GM18505 (cell line): ENCODE measurements around the gene LDLRAD3.
"Not testable (repeated sequence)": the region's sequence is repeated elsewhere in the genome, so short reads cannot be mapped to it uniquely, and the experiment has no call there.

ENCODE experiments used
- ATAC-seq: cut with Tn5 transposase; IDR thresholded peaks from one replicate; pipeline ENCODE4 v1.9.1; 2021; ENCODE audit not compliant: unreplicated experiment
- POLR2A ChIP-seq: IDR thresholded peaks from 4 replicates; pipeline ENCODE4 v1.6.1; 2011; ENCODE audit warnings: borderline replicate concordance; ENCODE audit not compliant: insufficient read depth, insufficient read length; ENCODE audit errors: extremely low read depth

The LDLRAD3 gene

DNA sequence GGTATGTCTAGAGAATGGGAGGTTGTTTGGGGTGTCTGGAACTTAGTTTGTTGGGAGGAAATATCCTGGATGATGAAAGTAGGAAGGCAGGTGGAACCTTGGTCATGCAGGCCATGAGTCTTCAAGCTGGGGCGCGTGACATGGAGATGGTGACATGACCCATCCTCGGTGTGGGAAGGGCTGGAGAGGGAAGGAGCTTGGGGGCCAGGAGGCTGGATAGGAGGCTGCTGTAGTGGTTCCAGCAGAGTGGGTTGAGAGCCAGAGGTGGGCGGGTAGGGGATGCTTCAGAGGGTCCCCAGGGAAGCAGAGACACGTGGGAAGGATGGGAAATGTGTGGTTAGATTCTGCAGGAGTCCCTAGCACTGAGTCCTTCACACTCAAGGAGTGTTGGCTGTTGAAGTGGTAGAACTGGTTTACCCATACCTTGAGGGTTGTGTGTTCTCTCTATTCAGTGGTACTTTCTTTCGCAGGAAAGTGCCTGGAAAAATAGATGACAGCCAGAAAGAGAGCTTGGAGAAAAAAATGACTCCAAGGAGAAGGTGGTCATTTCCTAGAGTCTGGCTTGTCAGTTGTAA is 56.8 kb downstream of the LDLRAD3 start:
- no peak for TF ChIP-seq POLR2A
- no peak for ATAC-seq

DNA sequence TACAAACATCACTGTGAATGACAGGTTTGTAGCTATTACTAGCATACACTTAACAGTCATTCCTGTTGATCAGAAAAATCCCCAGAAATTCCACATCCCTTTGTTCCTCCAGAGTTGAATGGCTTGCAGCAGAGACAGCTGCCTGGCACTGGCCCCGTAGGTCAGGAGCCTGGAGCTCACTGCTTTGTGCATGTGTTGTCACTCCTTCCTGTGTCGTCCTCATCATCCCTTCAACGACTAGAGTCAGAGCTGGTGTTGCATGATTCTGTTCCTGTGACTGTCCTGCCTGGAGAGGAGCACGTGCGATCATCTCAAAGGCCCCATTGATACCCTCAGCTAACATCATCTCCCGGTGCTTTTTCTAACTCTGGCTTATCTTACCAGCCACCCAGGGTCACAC is 58.3 kb downstream of the LDLRAD3 start:
- TF ChIP-seq POLR2A: no peak
- ATAC-seq: no peak

DNA sequence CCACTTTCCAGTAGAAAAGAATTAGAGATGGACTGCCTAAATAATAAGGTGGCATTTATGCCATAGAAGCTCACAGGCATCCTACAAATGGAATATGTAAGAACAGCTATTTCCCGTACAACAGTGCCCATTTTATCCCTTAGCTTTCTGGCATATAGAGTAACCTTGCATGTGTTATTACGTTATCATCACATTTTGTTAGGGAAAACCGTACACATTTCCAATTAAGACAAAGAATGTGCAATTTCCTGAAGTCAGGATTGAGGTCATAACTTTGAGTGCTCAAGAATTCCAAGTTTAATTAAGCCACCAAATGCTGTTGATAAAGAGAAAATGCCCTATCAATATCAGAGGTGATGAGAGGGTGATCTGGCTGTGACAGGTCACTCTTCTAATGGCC is 58.9 kb downstream of the LDLRAD3 start:
- TF ChIP-seq POLR2A: no peak
- no peak for ATAC-seq

DNA sequence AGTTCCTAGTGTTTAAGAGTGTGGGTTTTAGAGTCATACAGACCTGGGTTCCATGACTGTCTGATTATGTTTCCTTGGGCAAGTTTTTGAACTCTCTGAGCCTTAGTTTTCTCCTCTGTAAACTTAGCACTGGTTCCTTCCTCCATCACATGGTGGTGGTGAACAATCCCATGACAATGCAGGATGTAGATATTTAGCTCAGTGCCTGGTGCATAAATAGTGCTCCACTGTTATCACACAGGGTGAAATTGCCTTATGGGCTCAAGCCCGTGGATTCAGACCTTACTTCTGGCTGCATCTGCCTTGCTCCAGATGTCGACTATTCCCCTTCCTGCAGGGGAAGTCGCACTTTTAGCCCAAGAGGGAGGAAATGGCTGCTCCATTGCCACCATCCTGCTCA is 62.7 kb downstream of the LDLRAD3 start:
- no peak for TF ChIP-seq POLR2A
- ATAC-seq: no peak

DNA sequence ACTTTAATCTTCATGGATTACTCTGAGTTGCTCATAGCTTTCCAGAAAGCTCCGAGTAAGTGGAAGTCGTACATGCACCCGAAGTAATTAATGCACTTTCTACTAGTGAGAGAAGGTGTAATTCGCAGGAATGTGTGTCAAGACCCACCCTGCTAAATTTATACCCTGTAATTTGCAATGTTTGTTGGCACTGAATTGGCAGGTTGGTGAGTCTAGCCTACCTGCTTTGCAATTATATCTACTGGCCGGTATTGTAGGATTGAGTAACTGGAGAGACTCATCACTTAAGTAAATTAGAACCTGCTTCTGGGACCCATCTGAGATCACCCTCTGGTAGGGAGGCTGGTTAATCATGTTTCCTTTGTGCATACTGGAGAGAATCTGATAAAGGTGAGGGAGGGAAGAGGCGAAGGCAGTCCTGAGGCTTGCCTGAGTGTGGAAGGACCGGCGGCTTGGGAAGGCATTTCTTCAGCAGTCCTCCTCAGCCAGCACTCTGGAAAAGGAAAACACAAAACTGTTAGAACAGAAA is 63.3 kb downstream of the LDLRAD3 start:
- ATAC-seq: no peak
- no peak for TF ChIP-seq POLR2A

DNA sequence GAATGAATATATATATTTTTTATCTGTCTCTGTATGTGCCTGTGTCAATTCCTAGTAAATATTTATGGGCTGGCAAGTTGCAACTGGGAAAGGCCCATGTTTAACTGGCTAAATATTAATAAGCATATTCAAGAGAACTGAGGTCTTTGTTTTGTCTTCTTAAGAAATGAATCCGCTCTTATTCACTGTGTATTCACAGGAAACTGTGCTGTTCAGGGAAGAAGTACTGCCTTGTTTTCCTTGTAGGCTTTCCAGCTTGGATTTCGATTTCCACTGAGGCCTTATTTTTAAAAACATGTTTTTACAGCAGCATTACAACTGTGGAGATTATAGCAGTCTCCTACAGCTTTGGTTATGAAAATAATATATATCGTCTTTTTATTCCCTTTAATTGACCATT is 64.7 kb downstream of the LDLRAD3 start:
- no peak for ATAC-seq
- TF ChIP-seq POLR2A: no peak

DNA sequence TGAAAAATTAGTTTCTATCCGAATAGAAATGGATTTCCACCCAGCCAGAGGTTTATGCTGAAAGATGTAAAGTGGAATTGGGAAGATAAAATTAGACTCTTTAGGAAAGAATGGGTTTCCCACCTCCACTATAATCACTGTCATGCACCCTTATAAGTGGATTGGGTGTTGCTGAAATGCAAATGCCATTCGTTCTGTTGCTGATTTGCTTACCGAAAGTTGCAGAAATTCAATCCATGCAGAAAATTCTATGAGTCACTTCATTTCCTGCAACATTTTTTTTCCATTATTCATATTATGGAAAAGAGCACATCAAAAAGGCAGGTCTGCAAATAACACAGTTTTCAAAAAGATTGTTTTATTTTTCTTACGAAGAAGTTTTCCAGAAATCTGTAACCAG is 65.6 kb downstream of the LDLRAD3 start:
- ATAC-seq: no peak
- no peak for TF ChIP-seq POLR2A

DNA sequence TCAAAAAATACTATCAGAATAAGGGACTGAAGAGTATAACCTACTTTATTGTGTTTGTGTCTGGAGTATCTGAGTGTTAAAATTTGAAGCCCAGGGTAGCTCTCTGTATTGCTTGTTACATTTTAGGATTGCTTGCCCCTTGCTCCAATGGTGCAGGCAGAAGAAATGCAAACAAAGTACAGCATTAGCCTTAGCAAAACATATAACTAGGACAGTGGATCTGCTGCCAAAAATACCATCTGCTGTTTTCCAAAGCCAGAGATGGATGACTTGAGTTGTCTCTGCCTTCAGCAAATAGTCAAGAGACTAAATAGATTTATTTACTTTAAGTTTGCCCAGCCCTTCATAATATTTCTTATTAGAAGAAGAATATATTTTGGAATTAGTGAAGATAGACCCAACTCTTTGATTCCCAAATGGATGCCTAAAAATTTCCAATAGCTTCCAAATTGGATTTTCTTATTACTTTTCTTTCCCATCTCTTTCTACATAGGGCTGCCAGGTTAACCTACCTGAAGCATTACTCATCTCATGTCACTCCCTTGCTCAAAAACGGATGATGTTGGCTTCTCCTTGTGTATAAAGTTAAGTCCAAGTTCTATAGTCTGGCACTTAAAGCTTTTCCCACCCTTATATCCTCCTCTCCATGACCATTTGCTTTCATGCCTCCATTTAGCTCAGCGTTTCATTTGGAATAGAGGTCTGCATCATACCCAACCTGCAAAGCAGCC is 66.3 kb downstream of the LDLRAD3 start:
- TF ChIP-seq POLR2A: no peak
- ATAC-seq: no peak

DNA sequence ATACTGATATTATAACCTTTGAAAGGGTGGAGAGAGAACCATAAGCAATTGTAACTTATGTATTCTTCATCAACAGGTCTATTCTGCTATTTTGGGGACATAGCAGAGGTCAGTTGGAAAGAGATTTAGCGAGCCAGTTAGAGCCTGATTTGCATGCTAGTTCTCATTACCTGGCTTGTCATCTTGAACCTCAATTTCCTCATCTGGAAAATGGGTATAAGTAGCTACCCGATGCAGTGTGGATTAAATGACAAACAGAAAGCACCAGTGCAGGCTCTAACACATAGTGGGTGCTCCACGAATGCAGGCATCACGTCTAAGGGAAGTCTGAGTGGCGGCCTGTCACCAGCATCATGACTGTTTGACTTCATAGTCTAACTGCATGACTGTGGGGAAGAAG is 67.7 kb downstream of the LDLRAD3 start:
- no peak for ATAC-seq
- TF ChIP-seq POLR2A: no peak

DNA sequence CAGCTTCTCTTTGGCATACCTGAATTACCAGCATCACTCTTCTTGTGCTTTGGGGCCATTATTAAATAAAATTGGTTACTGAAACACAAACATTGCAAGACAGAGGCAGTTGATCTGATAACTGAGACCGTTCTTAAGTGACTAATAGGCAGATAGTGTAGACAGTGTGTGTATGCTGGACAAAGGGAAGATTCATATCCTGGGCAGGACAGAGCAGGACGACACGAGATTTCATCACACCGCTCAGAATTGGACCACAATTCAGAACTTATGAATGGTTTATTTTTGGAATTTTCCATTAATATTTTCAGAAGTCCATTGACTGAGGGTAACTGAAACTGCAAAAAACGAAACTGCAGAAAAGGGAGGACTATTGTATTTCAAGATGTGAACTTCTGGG is 68.6 kb downstream of the LDLRAD3 start:
- no peak for ATAC-seq
- no peak for TF ChIP-seq POLR2A

DNA sequence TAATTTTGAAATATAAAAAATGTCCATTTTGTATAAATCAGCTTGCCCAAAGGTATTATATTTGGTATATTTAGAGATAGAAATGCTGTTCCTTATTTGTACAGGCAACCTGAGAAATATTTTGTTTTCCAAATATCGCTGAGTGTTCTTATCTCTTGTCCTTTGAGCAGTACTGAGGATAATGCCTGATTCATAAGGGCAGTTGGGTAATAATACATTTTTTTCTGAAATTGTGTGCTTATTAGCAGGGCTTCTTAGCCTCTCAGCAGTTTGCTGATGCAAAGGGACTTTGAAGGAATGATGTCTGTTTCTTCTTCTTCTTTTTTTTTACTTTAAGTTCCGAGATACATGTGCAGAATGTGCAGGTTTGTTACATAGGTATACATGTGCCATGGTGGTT is 69.1 kb downstream of the LDLRAD3 start:
- no peak for TF ChIP-seq POLR2A
- no peak for ATAC-seq

DNA sequence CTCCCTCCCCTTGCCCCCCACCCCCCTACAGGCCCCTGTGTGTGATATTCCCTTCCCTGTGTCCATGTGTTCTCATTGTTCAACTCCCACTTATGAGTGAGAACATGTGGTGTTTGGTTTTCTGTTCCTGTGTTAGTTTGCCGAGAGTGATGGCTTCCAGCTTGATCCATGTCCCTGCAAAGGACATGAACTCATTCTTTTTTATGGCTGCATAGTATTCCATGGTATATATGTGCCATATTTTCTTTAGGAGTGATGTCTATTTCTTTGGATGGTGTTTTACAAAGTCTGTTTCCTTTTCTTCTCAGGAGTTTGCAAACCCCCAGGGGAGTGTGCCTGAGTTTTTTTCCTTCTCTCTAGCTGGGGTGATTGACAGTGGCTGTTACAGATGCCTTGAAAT is 69.6 kb downstream of the LDLRAD3 start:
- ATAC-seq: not testable (repeated sequence)

DNA sequence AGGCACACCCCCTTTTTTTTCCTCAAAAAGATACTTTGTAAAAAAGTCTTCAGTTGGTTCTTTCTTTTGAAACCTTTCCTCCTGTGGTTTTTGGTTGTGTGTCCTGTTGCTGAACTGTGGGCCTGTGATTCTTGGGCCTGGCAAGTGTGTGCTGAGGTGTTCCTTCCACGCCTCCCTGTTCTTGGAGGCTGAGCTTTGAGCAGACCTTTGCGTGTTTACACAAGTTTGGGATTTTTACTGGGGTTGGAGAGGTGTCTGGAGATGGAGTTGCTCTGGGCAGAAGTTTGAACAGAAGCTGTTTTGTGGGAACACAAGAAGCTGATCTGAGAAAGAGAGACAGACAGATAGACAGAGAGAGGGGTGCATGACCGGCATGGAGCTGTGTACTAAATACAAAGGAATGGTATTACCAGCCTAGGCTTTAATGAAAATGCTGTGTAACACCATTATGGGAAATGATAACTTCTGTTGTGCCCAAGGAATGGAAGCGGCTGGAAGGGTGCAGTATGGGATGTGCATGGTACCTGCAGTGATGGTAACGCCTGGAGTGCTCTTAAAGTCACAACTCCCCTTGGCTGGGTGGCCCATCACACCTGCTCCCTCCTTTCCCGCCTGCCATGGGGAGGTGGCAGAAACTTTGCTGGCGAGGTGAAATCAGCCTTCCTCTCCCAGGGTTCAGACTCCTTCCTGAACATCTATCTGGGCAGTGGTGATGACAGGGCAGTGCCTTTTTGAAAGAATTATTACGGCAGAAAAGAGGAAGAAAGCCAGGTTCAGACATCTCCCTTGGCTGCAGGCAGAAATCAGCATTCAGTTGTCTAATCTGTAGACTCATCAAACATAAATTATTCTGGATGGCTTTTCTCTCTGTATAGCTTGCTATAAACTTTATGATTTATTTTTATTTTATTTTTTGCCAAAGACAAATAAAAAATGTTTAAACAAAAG is 70.4 kb downstream of the LDLRAD3 start:
- no peak for TF ChIP-seq POLR2A
- ATAC-seq: no peak
